Measurements from ENCODE around the gene MRPL58.

MRPL58 gene

GRCh38 chr17:74998783-74999182 is 13.7 kb upstream of the MRPL58 start:
- TF ChIP-seq, protein P1, sequence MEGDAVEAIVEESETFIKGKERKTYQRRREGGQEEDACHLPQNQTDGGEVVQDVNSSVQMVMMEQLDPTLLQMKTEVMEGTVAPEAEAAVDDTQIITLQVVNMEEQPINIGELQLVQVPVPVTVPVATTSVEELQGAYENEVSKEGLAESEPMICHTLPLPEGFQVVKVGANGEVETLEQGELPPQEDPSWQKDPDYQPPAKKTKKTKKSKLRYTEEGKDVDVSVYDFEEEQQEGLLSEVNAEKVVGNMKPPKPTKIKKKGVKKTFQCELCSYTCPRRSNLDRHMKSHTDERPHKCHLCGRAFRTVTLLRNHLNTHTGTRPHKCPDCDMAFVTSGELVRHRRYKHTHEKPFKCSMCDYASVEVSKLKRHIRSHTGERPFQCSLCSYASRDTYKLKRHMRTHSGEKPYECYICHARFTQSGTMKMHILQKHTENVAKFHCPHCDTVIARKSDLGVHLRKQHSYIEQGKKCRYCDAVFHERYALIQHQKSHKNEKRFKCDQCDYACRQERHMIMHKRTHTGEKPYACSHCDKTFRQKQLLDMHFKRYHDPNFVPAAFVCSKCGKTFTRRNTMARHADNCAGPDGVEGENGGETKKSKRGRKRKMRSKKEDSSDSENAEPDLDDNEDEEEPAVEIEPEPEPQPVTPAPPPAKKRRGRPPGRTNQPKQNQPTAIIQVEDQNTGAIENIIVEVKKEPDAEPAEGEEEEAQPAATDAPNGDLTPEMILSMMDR (IDR thresholded peaks at IDR 0.05; ENCODE audit: low read depth, low read length, missing control alignments), result no peak
- in situ Hi-C loops (cut with HindIII; ENCODE audit: low sequenced_read_pairs), result no loop called here
- no peak overlapping the region for H3K4me3 ChIP-seq (ENCODE audit: low read depth, low read length)
- DNase-seq (ENCODE audit: low read depth), result no peak

DNA sequence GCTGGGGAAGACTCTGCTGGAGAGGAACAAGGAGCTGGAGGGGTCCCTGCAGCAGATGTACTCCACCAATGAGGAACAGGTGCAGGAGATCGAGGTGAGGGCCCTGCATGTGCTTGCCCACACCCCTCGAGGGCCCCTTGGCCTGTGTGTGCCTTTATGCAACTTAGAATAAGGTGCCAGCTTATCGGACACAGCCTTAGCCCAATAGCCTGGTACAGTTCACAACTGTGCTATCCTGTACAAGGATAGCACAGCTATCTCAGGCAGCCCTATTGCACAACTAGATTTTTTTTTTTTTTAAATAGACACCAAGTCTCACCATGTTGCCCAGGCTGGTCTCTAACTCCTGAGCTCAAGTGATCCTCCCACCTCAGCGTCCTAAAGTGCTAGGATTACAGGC is 12.9 kb upstream of the MRPL58 start:
- in situ Hi-C loops (cut with HindIII; ENCODE audit: low sequenced_read_pairs), result no loop called here
- DNase-seq (ENCODE audit: low read depth), result no peak
- TF ChIP-seq, protein P1 (IDR thresholded peaks at IDR 0.05; ENCODE audit: low read depth, low read length, missing control alignments), result no peak
- H3K4me3 ChIP-seq (ENCODE audit: low read depth, low read length), result no peak overlapping the region

DNA sequence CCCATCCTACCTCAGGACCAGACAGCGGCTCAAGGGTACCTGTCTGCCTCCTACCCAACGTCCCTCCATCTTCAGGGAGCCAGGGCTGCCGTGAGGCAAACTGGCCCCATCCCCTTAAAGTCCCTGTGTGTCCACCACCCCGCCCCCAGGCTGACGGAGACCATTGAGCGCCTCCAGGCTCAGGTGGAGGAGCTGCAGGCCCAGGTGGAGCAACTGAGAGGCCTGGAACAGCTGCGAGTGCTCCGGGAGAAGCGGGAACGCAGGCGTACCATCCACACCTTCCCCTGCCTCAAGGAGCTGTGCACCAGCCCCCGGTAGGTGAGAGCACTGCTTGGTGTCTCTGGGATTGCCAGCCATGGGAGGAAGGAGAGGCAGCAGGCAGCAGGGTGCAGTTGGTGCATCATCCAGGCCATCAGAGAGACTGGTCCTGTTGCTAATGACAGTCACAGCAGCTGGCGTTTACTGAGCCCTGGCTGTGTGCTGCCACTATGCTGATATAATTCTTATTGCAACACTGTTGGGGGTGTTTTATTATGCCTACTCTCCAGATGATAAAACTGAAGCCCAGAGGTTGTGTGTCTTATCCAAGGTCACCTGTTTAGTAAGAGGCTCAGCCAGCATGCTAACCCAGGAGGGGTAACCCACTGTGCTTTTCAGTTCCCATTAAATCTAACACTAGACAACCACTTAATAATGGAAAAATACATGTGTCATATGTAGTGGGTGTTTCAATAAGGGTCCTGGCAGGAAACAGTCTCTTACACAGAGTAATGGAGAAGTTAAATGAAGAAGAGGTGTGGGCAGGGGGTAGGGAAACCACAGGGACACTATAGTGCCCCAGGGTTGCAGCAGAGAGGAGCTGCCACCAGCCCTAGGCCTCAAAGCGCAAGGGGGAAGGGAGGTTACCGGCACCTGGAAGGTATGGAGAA is 10.3 kb upstream of the MRPL58 start:
- in situ Hi-C loops (cut with HindIII; ENCODE audit: low sequenced_read_pairs), result no loop called here
- DNase-seq (ENCODE audit: low read depth), result no peak
- no peak overlapping the region for H3K4me3 ChIP-seq (ENCODE audit: low read depth, low read length)
- TF ChIP-seq, protein P1 (IDR thresholded peaks at IDR 0.05; ENCODE audit: low read depth, low read length, missing control alignments), result no peak

DNA sequence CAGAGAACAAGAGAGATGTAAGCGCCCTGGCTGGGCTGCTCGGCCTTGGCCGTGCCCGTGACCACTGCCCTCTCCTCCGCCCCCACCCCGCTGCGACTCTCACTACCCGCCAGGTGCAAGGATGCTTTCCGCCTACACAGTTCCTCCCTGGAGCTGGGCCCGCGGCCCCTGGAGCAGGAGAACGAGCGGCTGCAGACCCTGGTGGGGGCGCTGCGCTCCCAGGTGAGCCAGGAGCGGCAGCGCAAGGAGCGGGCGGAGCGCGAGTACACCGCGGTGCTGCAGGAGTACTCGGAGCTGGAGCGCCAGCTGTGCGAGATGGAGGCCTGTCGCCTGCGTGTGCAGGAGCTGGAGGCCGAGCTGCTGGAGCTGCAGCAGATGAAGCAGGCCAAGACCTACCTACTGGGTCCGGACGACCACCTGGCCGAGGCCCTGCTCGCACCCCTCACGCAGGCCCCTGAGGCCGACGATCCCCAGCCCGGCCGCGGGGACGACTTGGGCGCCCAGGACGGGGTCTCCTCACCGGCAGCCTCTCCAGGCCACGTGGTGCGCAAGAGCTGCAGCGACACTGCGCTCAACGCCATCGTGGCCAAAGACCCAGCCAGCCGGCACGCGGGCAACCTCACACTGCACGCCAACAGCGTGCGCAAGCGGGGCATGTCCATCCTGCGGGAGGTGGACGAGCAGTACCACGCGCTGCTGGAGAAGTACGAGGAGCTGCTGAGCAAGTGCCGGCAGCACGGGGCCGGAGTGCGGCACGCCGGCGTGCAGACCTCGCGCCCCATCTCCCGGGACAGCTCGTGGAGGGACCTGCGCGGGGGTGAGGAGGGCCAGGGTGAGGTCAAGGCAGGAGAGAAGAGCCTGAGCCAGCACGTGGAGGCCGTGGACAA is 9.2 kb upstream of the MRPL58 start:
- no peak for DNase-seq (ENCODE audit: low read depth)
- no peak overlapping the region for H3K4me3 ChIP-seq (ENCODE audit: low read depth, low read length)
- TF ChIP-seq, protein P1 (IDR thresholded peaks at IDR 0.05; ENCODE audit: low read depth, low read length, missing control alignments), result no peak
- in situ Hi-C loops (cut with HindIII; ENCODE audit: low sequenced_read_pairs), result no loop called here

GRCh38 chr17:75003957-75004355 is 8.5 kb upstream of the MRPL58 start:
- TF ChIP-seq, protein P1 (IDR thresholded peaks at IDR 0.05; ENCODE audit: low read depth, low read length, missing control alignments), result no peak
- H3K4me3 ChIP-seq (ENCODE audit: low read depth, low read length), result no peak overlapping the region
- in situ Hi-C loops (cut with HindIII; ENCODE audit: low sequenced_read_pairs), result no loop called here

GRCh38 chr17:75004371-75004770 is 8.1 kb upstream of the MRPL58 start:
- in situ Hi-C loops (cut with HindIII; ENCODE audit: low sequenced_read_pairs), result no loop called here
- no peak for DNase-seq (ENCODE audit: low read depth)
- TF ChIP-seq, protein P1 (IDR thresholded peaks at IDR 0.05; ENCODE audit: low read depth, low read length, missing control alignments), result no peak

More at GRCh38 chr17:75003957-75004355, 8.5 kb upstream of the MRPL58 start:
- no peak for DNase-seq (ENCODE audit: low read depth)

More at GRCh38 chr17:75004371-75004770, 8.1 kb upstream of the MRPL58 start:
- no peak overlapping the region for H3K4me3 ChIP-seq (ENCODE audit: low read depth, low read length)

All from astrocyte of the cerebellum (primary cell).